IMR-90 (cell line): ENCODE results near the gene ADAMTS12.

Experiments
- BHLHE40 ChIP-seq: fragments of 150-350 bp; IDR thresholded peaks from 2 replicates; pipeline ENCODE4 v1.6.1; 2016; ENCODE audit warnings: mild to moderate bottlenecking, low read depth, low read length
- FOS ChIP-seq: fragments of 150-350 bp; IDR thresholded peaks from 2 replicates; pipeline ENCODE4 v1.6.1; 2016; ENCODE audit warnings: low read depth, low read length
- POLR2A ChIP-seq: IDR thresholded peaks from 2 replicates; pipeline ENCODE4 v1.6.1; 2012; ENCODE audit warnings: mild to moderate bottlenecking, low read depth, low read length
- TF ChIP-seq, protein P1 (sequence below): conservative IDR thresholded peaks from 2 replicates; pipeline ENCODE4 v1.5.1; 2012; ENCODE audit warnings: mild to moderate bottlenecking, low read depth, low read length, improper control_type of control experiment

DNA sequence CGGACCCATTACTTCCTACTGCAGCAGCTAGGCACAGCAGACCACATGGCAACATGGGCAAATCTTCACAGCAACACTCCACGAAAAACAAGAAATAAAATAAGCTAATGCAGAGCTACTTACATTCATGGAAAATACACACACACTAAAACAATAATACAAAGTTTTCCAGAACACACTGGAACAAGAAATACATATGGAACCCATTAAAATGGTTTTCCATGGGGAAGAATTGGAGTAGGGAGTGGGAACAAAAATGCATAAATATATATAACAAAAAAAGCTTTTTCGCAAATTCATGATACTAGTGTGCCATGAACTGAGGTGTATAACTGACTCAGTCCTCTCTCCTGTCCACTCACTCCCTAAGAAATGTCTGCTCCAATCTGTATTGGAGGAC lies 8.3 kb downstream of the ADAMTS12 start:
- TF ChIP-seq, protein P1, sequence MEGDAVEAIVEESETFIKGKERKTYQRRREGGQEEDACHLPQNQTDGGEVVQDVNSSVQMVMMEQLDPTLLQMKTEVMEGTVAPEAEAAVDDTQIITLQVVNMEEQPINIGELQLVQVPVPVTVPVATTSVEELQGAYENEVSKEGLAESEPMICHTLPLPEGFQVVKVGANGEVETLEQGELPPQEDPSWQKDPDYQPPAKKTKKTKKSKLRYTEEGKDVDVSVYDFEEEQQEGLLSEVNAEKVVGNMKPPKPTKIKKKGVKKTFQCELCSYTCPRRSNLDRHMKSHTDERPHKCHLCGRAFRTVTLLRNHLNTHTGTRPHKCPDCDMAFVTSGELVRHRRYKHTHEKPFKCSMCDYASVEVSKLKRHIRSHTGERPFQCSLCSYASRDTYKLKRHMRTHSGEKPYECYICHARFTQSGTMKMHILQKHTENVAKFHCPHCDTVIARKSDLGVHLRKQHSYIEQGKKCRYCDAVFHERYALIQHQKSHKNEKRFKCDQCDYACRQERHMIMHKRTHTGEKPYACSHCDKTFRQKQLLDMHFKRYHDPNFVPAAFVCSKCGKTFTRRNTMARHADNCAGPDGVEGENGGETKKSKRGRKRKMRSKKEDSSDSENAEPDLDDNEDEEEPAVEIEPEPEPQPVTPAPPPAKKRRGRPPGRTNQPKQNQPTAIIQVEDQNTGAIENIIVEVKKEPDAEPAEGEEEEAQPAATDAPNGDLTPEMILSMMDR, result no peak
- no peak for TF ChIP-seq POLR2A
- TF ChIP-seq FOS, result no peak
- no peak for TF ChIP-seq BHLHE40
